Measurements from ENCODE around the gene TULP1.

The TULP1 gene

DNA sequence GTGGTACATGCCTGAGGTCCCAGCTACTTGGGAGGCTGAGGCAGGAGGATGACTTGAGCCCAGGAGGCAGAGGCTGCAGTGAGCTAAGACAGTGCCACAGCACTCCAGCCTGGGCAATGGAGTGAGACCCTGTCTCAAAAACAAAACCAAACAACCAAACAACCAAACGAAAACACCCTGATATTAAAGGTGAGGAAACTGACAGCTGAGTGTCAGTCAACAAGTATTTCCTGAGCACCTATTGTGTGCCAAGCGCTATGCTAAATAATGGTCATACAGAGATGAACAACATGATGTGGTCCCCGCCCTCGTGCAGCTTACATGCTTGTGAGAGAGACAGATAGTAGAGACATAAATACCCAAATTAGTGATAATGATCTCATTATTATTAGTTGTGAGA lies 1.9 kb upstream of the TULP1 start:
- TF ChIP-seq, protein P1, sequence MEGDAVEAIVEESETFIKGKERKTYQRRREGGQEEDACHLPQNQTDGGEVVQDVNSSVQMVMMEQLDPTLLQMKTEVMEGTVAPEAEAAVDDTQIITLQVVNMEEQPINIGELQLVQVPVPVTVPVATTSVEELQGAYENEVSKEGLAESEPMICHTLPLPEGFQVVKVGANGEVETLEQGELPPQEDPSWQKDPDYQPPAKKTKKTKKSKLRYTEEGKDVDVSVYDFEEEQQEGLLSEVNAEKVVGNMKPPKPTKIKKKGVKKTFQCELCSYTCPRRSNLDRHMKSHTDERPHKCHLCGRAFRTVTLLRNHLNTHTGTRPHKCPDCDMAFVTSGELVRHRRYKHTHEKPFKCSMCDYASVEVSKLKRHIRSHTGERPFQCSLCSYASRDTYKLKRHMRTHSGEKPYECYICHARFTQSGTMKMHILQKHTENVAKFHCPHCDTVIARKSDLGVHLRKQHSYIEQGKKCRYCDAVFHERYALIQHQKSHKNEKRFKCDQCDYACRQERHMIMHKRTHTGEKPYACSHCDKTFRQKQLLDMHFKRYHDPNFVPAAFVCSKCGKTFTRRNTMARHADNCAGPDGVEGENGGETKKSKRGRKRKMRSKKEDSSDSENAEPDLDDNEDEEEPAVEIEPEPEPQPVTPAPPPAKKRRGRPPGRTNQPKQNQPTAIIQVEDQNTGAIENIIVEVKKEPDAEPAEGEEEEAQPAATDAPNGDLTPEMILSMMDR (IDR thresholded peaks at IDR 0.05; ENCODE audit: low read depth, low read length), result no peak
- Histone ChIP-seq H3K9me3 (ENCODE audit: severe bottlenecking) (no peaks in the 10 kb centered on the region), H3K36me3 (peaks cover 18% of the 10 kb centered on the region), H3K27ac (no peak overlapping the region), H3K4me3 (ENCODE audit: low read depth, low read length) (no peak overlapping the region), H3K27me3 (ENCODE audit: insufficient read depth, low read depth, severe bottlenecking) (no peaks in the 10 kb centered on the region)
- DNase-seq, result no peak

DNA sequence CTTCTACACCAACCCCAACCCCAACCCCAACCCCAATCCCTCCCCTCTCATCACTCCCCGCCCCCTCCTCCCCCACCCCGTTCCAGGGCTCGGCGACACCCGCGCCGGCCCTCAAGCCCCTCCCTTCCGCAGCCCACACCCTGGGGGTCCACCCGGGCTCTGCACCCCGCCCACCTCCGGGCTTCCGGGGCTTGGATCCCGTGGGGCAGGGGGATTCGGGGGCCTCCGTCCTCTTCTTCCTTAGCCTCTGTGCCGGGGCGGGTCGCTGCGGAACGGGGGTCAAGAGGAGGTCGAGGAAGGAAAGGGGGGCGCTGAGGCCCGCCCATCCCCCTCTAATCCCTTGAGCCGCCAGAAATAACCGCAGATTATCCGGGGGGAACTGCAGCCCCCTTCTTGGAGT lies 690 bp downstream of the TULP1 start:
- Histone ChIP-seq H3K27me3 (ENCODE audit: insufficient read depth, low read depth, severe bottlenecking) (no peaks in the 10 kb centered on the region), H3K4me3 (ENCODE audit: low read depth, low read length) (peak overlapping the region; percentile 87), H3K9me3 (ENCODE audit: severe bottlenecking) (no peaks in the 10 kb centered on the region), H3K36me3 (peaks cover 44% of the 10 kb centered on the region), H3K27ac (peak overlapping the region; percentile 93)
- DNase-seq, result peak; percentile 86
- TF ChIP-seq, protein P1 (IDR thresholded peaks at IDR 0.05; ENCODE audit: low read depth, low read length), result no peak

DNA sequence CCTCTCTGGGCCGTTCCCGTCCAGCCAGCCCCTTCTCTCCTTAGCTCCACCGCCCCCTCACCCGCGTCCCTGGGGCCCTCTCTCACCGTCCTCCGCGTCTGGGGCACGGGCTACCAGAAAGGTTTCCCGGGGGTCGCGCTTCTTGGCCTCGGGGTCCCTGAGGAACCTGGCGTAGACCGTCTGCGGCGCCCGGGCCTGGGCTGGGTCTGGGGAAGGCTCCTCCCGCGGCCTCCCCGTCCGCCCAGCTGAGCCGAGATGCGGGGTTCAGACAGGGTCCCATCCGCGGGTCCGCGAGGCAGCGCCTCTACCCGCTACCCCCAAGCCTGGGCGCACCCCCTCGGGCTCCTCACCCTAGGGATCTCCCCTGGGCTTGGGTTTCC lies 1.1 kb downstream of the TULP1 start:
- TF ChIP-seq, protein P1 (IDR thresholded peaks at IDR 0.05; ENCODE audit: low read depth, low read length), result no peak
- no peak for DNase-seq
- no peaks in the 10 kb centered on the region for H3K9me3 ChIP-seq (ENCODE audit: severe bottlenecking)
- H3K4me3 ChIP-seq (ENCODE audit: low read depth, low read length), result peak overlapping the region; percentile 87
- no peaks in the 10 kb centered on the region for H3K27me3 ChIP-seq (ENCODE audit: insufficient read depth, low read depth, severe bottlenecking)
- H3K27ac ChIP-seq, result peak overlapping the region; percentile 93
- H3K36me3 ChIP-seq, result peaks cover 48% of the 10 kb centered on the region

DNA sequence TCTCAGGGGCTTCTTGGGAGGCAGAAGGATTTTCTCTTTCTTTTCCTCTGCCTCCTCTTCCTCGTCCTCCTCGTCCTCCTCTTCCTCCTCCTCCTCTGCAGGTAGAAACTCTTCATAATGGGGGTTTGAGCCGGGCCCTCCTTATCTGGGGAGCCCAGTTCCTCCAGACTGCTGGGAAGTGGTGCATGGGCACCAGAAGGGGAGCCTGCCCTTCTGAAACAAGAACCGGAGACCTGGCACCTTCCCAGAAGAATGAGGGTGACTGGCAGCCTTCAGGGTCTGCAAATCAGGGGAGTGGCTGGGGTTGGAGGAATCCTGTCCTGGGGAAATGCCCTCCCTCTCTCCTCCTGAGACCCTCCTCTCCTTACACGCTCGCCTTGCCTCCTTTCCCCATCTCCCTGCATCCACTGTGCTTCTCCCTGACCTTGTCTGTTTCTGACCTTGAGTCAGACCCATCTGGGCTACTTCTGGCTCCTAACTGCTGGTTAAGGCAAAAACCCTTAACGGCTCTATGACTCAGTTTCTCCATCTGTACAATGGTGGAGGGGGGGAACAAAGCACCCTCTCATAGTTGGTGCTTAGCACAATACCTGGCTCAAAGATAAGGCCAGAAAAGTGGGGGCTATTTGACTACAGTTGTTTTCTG lies 1.7 kb downstream of the TULP1 start:
- H3K9me3 ChIP-seq (ENCODE audit: severe bottlenecking), result no peaks in the 10 kb centered on the region
- peak overlapping the region; percentile 93 for H3K27ac ChIP-seq
- H3K27me3 ChIP-seq (ENCODE audit: insufficient read depth, low read depth, severe bottlenecking), result no peaks in the 10 kb centered on the region
- H3K36me3 ChIP-seq, result peaks cover 53% of the 10 kb centered on the region
- TF ChIP-seq, protein P1 (IDR thresholded peaks at IDR 0.05; ENCODE audit: low read depth, low read length), result no peak
- no peak for DNase-seq
- peak overlapping the region; percentile 87 for H3K4me3 ChIP-seq (ENCODE audit: low read depth, low read length)

DNA sequence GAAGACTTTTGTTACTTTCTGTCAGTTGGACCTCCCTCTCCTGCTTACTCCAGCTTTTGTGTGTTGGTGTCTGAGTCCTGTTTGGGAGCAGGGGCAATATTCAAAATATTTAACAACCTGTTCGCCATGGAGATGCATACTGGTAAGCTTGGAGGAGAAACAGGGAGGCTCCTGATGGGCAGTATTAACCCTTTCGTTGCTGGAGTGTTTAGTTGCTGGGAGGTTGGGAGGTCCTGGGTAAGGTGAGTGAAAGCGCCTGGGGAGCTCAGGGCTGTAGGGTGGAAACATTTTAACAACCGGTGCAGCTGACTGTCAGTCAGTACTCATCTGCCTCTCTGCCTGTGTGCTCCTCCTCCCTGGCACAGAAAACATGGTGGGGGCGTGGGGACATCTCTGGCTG lies 4.2 kb downstream of the TULP1 start:
- no peaks in the 10 kb centered on the region for H3K27me3 ChIP-seq (ENCODE audit: insufficient read depth, low read depth, severe bottlenecking)
- H3K36me3 ChIP-seq, result peaks cover 78% of the 10 kb centered on the region
- H3K27ac ChIP-seq, result no peak overlapping the region
- DNase-seq, result no peak
- no peaks in the 10 kb centered on the region for H3K9me3 ChIP-seq (ENCODE audit: severe bottlenecking)
- H3K4me3 ChIP-seq (ENCODE audit: low read depth, low read length), result no peak overlapping the region
- TF ChIP-seq, protein P1 (IDR thresholded peaks at IDR 0.05; ENCODE audit: low read depth, low read length), result no peak

DNA sequence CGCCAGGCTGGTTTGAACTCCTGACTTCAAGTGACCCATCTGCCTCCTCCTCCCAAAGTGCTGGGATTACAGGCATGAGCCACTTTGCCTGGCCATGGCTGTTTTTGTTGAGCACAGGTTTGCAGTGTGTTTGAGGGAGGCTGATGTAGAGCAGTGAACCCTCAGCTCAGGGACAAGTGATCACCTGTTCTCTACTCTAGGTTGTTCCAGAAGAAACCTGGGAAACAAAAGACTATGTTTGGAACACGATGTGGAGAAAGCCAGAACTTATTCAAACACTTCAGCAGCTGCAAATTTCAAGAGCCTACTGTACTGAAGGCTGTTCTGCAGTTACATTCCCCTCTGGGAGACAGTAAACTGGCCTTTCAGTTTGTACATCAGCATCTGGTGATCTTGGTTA lies 4.7 kb downstream of the TULP1 start:
- Histone ChIP-seq H3K36me3 (peaks cover 83% of the 10 kb centered on the region), H3K4me3 (ENCODE audit: low read depth, low read length) (no peak overlapping the region), H3K27ac (peak overlapping the region; percentile 23; the same call in 1 of the 2 replicates), H3K27me3 (ENCODE audit: insufficient read depth, low read depth, severe bottlenecking) (no peaks in the 10 kb centered on the region), H3K9me3 (ENCODE audit: severe bottlenecking) (no peaks in the 10 kb centered on the region)
- TF ChIP-seq, protein P1 (IDR thresholded peaks at IDR 0.05; ENCODE audit: low read depth, low read length), result no peak
- DNase-seq, result no peak

Data from WERI-Rb-1 (cell line).